Spleen (tissue), 11 donors: ENCODE data around the gene RPA1. TPM values are rescaled to one million over a fixed set of nuclear protein-coding genes. Genes with fewer than 3 reads are reported as not detected.
A peak's percentile ranks its signal among the peaks of the same experiment; 100 is the strongest.

Source experiments
- DNase-seq: peaks from one replicate; pipeline ENCODE4 v3.0.0-alpha.2; 2020
- H3K27ac ChIP-seq, 8 donors: fragments of 200-600 bp; sonication (generic) in 7 of 8; 1 replicate in 4 of 8; 2 replicates in 4 of 8; pipeline versions ENCODE4 v1.5.0 to v1.8.0; 2016 to 2021; ENCODE audit warnings: inconsistent platforms in 4 of 8, mild to moderate bottlenecking in 4 of 8, moderate library complexity in 1 of 8
- H3K27me3 ChIP-seq, 7 donors: fragments of 200-600 bp; sonication (generic) in 6 of 7; replicated peaks in 1 of 7; 1 replicate in 4 of 7; 2 replicates in 3 of 7; pipeline versions ENCODE4 v1.5.0 to v1.8.0; 2016 to 2021; ENCODE audit warnings: inconsistent platforms in 3 of 7, mild to moderate bottlenecking in 1 of 7
- H3K36me3 ChIP-seq, 6 donors: fragments of 200-600 bp; sonication (generic) in 5 of 6; 1 replicate in 4 of 6; 2 replicates in 2 of 6; pipeline versions ENCODE4 v1.5.0 to v1.8.0; 2016 to 2021; ENCODE audit warnings: inconsistent platforms in 2 of 6
- H3K4me1 ChIP-seq, 6 donors: fragments of 200-600 bp; sonication (generic) in 5 of 6; 1 replicate in 3 of 6; 2 replicates in 3 of 6; pipeline versions ENCODE4 v1.5.0 to v1.8.0; 2016 to 2021; ENCODE audit warnings: inconsistent platforms in 3 of 6
- H3K4me3 ChIP-seq, 8 donors: fragments of 200-600 bp; sonication (generic) in 7 of 8; 1 replicate in 4 of 8; 2 replicates in 4 of 8; pipeline versions ENCODE4 v1.5.0 to v1.8.0; 2016 to 2021; ENCODE audit warnings: inconsistent platforms in 4 of 8, mild to moderate bottlenecking in 4 of 8, moderate library complexity in 2 of 8
- H3K9me3 ChIP-seq, 8 donors: fragments of 200-600 bp; sonication (generic) in 7 of 8; 1 replicate in 4 of 8; 2 replicates in 4 of 8; pipeline versions ENCODE4 v1.5.0 to v1.8.0; 2016 to 2021; ENCODE audit warnings: inconsistent platforms in 4 of 8
- POLR2A ChIP-seq, 3 donors: fragments of 450-650 bp; IDR thresholded peaks; one replicate each; pipeline ENCODE4 v1.5.1; 2017; ENCODE audit warnings: antibody characterized with exemption in 3 of 3, mild to moderate bottlenecking in 1 of 3
- POLR2AphosphoS5 ChIP-seq, 3 donors: sonication (generic); formaldehyde crosslinking; IDR thresholded peaks; one replicate each; pipeline ENCODE4 v1.5.1; 2017; ENCODE audit warnings: antibody characterized with exemption in 3 of 3
- WGBS, 5 donors: extraction: QIAGEN DNeasy Blood & Tissue Kit in 3 of 5; methylation state at CpG; one replicate each; pipeline versions ENCODE4 v1.1.5 to v1.1.7; 2013 to 2018; 5-methylcytosine and 5-hydroxymethylcytosine counted together
- intact Hi-C: fragments of 100-400 bp; cut with DNase I; formaldehyde crosslinking; loops from one replicate; pipeline ENCODE4 v1.15.0; 2023; ENCODE audit warnings: low total_unique reads
- polyA plus RNA-seq, 3 donors: library from polyadenylated mRNA; stranded (reverse); fragments of 200-250 nt; gene quantifications; one replicate each; pipeline ENCODE4 v1.2.1, GENCODE V29; 2013
- total RNA-seq, 7 donors: library from RNA; depleted of rRNA in 3 of 7; stranded (reverse); fragments of >200 nt in 3 of 7; fragmentation: NEBNext Ultra II Directional in 4 of 7; extraction: Animal tissue kit (Norgen Biotek cat#: 25700) in 4 of 7; gene quantifications; one replicate each; pipeline versions ENCODE4 v1.1.0 to v1.2.1, GENCODE V29; 2016 to 2021
- TF ChIP-seq, protein P1 (sequence below), 11 experiments: fragments of 200-600 bp in 7 of 11; fragments of 450-650 bp in 4 of 11; sonication (generic) in 4 of 11; IDR thresholded peaks in 8 of 11; conservative IDR thresholded peaks in 3 of 11; 1 replicate in 7 of 11; 2 replicates in 4 of 11; pipeline versions ENCODE4 v1.4.0 to v1.8.0; 2016 to 2021; ENCODE audit warnings: antibody characterized with exemption in 11 of 11, inconsistent platforms in 4 of 11, mild to moderate bottlenecking in 1 of 11
- donor health status: healthy with polysubstance abuse.
- donor health status: DM: no; HTN: no; CAD: no; lungs with moderate emphysema.
- donor health status: DM: no; HTN: no; CAD: no.
- donor health status: Bipolar disorder and iron deficiency.
- donor health status: healthy.
- donor health status: DM: no; HTN: no; CAD: no.
- donor health status: DM: yes; HTN: yes; CAD: no.

Gene RPA1
- total and polyA plus RNA-seq, 10 donors, result 20.7 to 101 (median 35.1) TPM

- Histone ChIP-seq H3K36me3 (no peaks in the 10 kb centered on the region), H3K4me1 (peaks cover 10 to 23% (median 14%) of the 10 kb centered on the region in 6 donors), H3K27me3 (peaks cover 0 to 96% (median 40%) of the 10 kb centered on the region in 7 donors), H3K27ac (no peak overlapping the region), H3K9me3 (no peaks in the 10 kb centered on the region), H3K4me3 (peak overlapping the region in 6 of 8 donors; percentile 8 to 58 (median 26))
- intact Hi-C loops, result loop anchor here (5.0 kb wide), 1 partner anchor 118 kb away; the partner anchor contains the start of gene RTN4RL1
- DNase-seq, result no peak
- WGBS, 5 donors, result 7 to 15% (median 8%) methylated on average over 10 to 22 of the region's 22 CpGs
- no peak for TF ChIP-seq POLR2A (IDR thresholded peaks at IDR 0.05)
- TF ChIP-seq, protein P1, sequence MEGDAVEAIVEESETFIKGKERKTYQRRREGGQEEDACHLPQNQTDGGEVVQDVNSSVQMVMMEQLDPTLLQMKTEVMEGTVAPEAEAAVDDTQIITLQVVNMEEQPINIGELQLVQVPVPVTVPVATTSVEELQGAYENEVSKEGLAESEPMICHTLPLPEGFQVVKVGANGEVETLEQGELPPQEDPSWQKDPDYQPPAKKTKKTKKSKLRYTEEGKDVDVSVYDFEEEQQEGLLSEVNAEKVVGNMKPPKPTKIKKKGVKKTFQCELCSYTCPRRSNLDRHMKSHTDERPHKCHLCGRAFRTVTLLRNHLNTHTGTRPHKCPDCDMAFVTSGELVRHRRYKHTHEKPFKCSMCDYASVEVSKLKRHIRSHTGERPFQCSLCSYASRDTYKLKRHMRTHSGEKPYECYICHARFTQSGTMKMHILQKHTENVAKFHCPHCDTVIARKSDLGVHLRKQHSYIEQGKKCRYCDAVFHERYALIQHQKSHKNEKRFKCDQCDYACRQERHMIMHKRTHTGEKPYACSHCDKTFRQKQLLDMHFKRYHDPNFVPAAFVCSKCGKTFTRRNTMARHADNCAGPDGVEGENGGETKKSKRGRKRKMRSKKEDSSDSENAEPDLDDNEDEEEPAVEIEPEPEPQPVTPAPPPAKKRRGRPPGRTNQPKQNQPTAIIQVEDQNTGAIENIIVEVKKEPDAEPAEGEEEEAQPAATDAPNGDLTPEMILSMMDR (IDR thresholded peaks at IDR 0.05 in 8 of 11, conservative IDR thresholded peaks at IDR 0.05 in 3 of 11), result peak in 10 of 11 experiments; percentile 8 to 80 (median 66)
These were observed 79.0 kb downstream of the RPA1 start for GRCh38 chr17:1908699-1909309.

DNA sequence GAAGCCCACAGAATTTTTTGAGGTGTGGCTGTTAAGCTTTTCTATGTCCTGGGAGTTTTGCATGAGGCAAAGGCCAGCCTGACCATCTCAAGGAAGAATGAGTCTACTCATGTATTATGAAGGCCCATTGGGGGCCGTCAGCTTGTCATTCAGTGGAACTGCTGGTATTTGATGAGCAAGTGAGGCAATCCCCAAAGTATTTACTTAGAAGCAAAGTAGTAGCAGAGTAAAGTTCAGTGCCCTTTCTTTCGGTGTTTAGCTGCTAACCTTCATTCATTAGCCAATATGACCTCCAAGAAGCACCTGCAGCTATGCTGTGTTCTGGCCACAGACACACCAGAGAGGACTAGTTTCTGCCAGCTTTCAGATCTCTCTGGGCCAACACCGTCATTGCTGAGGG, 80.2 kb downstream of the RPA1 start:
- H3K36me3 ChIP-seq, result no peaks in the 10 kb centered on the region
- WGBS, 5 donors, result 78 to 88% (median 85%) methylated on average over 3 of the region's 3 CpGs
- H3K4me1 ChIP-seq, result peaks cover 10 to 25% (median 14%) of the 10 kb centered on the region in 6 donors
- H3K27me3 ChIP-seq, result peaks cover 0 to 90% (median 40%) of the 10 kb centered on the region in 7 donors
- no peaks in the 10 kb centered on the region for H3K9me3 ChIP-seq
- TF ChIP-seq POLR2AphosphoS5 (IDR thresholded peaks at IDR 0.05), result no peak
- TF ChIP-seq, protein P1 (IDR thresholded peaks at IDR 0.05 in 8 of 11, conservative IDR thresholded peaks at IDR 0.05 in 3 of 11), result no peak
- no peak for TF ChIP-seq POLR2A (IDR thresholded peaks at IDR 0.05)
- no peak for DNase-seq
- intact Hi-C loops, result loop anchor here (5.0 kb wide), 1 partner anchor 117 kb away; the partner anchor contains the start of gene RTN4RL1
- no peak overlapping the region for H3K4me3 ChIP-seq
- H3K27ac ChIP-seq, result no peak overlapping the region

- H3K27me3 ChIP-seq, result peaks cover 0 to 69% (median 32%) of the 10 kb centered on the region in 7 donors
- 70 to 84% (median 74%) methylated on average over 7 of the region's 7 CpGs for WGBS, 5 donors
These were observed 82.3 kb downstream of the RPA1 start for GRCh38 chr17:1912146-1912545.

GRCh38 chr17:1913702-1914101, 83.9 kb downstream of the RPA1 start:
- Histone ChIP-seq H3K27me3 (peaks cover 0 to 53% (median 17%) of the 10 kb centered on the region in 7 donors), H3K27ac (no peak overlapping the region), H3K9me3 (no peaks in the 10 kb centered on the region), H3K4me1 (peaks cover under 1 to 10% (median 4%) of the 10 kb centered on the region in 6 donors), H3K36me3 (no peaks in the 10 kb centered on the region), H3K4me3 (no peak overlapping the region)
- WGBS, 5 donors, result 91 to 98% (median 94%) methylated on average over 14 of the region's 14 CpGs
- DNase-seq, result no peak
- intact Hi-C loops, result no loop called here
- TF ChIP-seq POLR2A (IDR thresholded peaks at IDR 0.05), result no peak
- TF ChIP-seq POLR2AphosphoS5 (IDR thresholded peaks at IDR 0.05), result no peak
- TF ChIP-seq, protein P1 (IDR thresholded peaks at IDR 0.05 in 8 of 11, conservative IDR thresholded peaks at IDR 0.05 in 3 of 11), result no peak

More at GRCh38 chr17:1912146-1912545, 82.3 kb downstream of the RPA1 start:
- TF ChIP-seq, protein P1 (IDR thresholded peaks at IDR 0.05 in 8 of 11, conservative IDR thresholded peaks at IDR 0.05 in 3 of 11), result no peak
- TF ChIP-seq POLR2AphosphoS5 (IDR thresholded peaks at IDR 0.05) (no peak), POLR2A (IDR thresholded peaks at IDR 0.05) (no peak)
- no peak for DNase-seq
- no peaks in the 10 kb centered on the region for H3K36me3 ChIP-seq
- H3K9me3 ChIP-seq, result no peaks in the 10 kb centered on the region
- H3K4me1 ChIP-seq, result peaks cover 10 to 21% (median 14%) of the 10 kb centered on the region in 6 donors
- intact Hi-C loops, result no loop called here
- no peak overlapping the region for H3K27ac ChIP-seq
- H3K4me3 ChIP-seq, result no peak overlapping the region
